K562 (cell line): ENCODE data around the gene ICAM2. TPM values are rescaled to one million over a fixed set of nuclear protein-coding genes. Genes with fewer than 3 reads are reported as not detected.
A peak's percentile ranks its signal among the peaks of the same experiment; 100 is the strongest.

Experiments
- CBFA2T3 ChIP-seq: fragments of 450-650 bp; IDR thresholded peaks from 2 replicates; pipeline ENCODE4 v1.6.1; 2017
- DDX20 ChIP-seq: fragments of 450-650 bp; IDR thresholded peaks from 2 replicates; pipeline ENCODE4 v1.6.1; 2016; ENCODE audit warnings: missing genetic modification characterization, low read depth, mild to moderate bottlenecking, missing compliant biosample characterization, moderate library complexity
- ESRRB ChIP-seq: fragments of 250-450 bp; sonication (Bioruptor Pico); IDR thresholded peaks from 2 replicates; pipeline ENCODE4 v1.5.0; 2020; ENCODE audit warnings: mild to moderate bottlenecking, moderate library complexity, borderline replicate concordance
- EZH2 ChIP-seq: IDR thresholded peaks from 2 replicates; pipeline ENCODE4 v1.6.1; 2012; ENCODE audit warnings: low read depth, mild to moderate bottlenecking, inconsistent platforms, low read length, borderline replicate concordance
- GABPB1 ChIP-seq: sonication (generic); formaldehyde crosslinking; IDR thresholded peaks from 2 replicates; pipeline ENCODE4 v1.8.0; 2022; ENCODE audit warnings: mild to moderate bottlenecking, missing genetic modification reagents
- GTF2E2 ChIP-seq: fragments of 200-800 bp; sonication (Bioruptor generic); IDR thresholded peaks from 2 replicates; pipeline ENCODE4 v1.6.1; 2016; ENCODE audit warnings: missing genetic modification characterization, missing compliant biosample characterization
- HDGF ChIP-seq: fragments of 450-650 bp; IDR thresholded peaks from 2 replicates; pipeline ENCODE4 v1.6.1; 2016
- KLF10 ChIP-seq: fragments of 250-450 bp; sonication (Bioruptor Pico); IDR thresholded peaks from 2 replicates; pipeline ENCODE4 v1.6.1; 2021; ENCODE audit warnings: matching md5 sums
- KLF6 ChIP-seq: fragments of 250-450 bp; sonication (Bioruptor Pico); IDR thresholded peaks from 2 replicates; pipeline ENCODE4 v1.4.0; 2020; ENCODE audit warnings: mild to moderate bottlenecking, moderate library complexity, borderline replicate concordance
- NFYB ChIP-seq: IDR thresholded peaks from 2 replicates; pipeline ENCODE4 v1.6.1; 2011; ENCODE audit warnings: mild to moderate bottlenecking, moderate library complexity; ENCODE audit not compliant: insufficient read length; ENCODE audit errors: extremely low read depth
- NR2C1 ChIP-seq, 2 experiments: fragments of 450-650 bp; IDR thresholded peaks; 2 replicates each; pipeline ENCODE4 v1.6.1; 2017; ENCODE audit warnings: mild to moderate bottlenecking in 2 of 2, antibody characterized with exemption in 1 of 2, inconsistent platforms in 1 of 2, missing compliant biosample characterization in 1 of 2, missing genetic modification characterization in 1 of 2
- PPARD ChIP-seq: fragments of 250-450 bp; sonication (Bioruptor Pico); IDR thresholded peaks from 2 replicates; pipeline ENCODE4 v1.8.0; 2022; ENCODE audit warnings: inconsistent platforms, mild to moderate bottlenecking, moderate library complexity
- REST ChIP-seq, 2 experiments: fragments of 450-650 bp; formaldehyde crosslinking in 1 of 2; IDR thresholded peaks; 2 replicates each; pipeline versions ENCODE4 v1.4.0 to v1.6.1; 2014 to 2020; ENCODE audit warnings: mild to moderate bottlenecking in 2 of 2, borderline replicate concordance in 1 of 2, low read depth in 1 of 2
- SMARCC2 ChIP-seq: fragments of 450-650 bp; IDR thresholded peaks from 2 replicates; pipeline ENCODE4 v1.6.1; 2017; ENCODE audit warnings: antibody characterized with exemption, moderate library complexity, mild to moderate bottlenecking, low read depth
- SP1 ChIP-seq: sonication (generic); formaldehyde crosslinking; IDR thresholded peaks from 2 replicates; pipeline ENCODE4 v1.8.1; 2022; ENCODE audit warnings: mild to moderate bottlenecking, missing genetic modification reagents
- SPI1 ChIP-seq: IDR thresholded peaks from 2 replicates; pipeline ENCODE4 v1.6.1; 2011; ENCODE audit warnings: low read depth, low read length, control low read depth, borderline replicate concordance
- TAL1 ChIP-seq: fragments of 450-650 bp; IDR thresholded peaks from 2 replicates; pipeline ENCODE4 v1.6.1; 2016; ENCODE audit warnings: mild to moderate bottlenecking
- THRB ChIP-seq: fragments of 450-650 bp; formaldehyde crosslinking; conservative IDR thresholded peaks from 2 replicates; pipeline ENCODE4 v1.4.0; 2022; ENCODE audit warnings: mild to moderate bottlenecking, missing genetic modification characterization
- USF2 ChIP-seq: sonication (generic); formaldehyde crosslinking; IDR thresholded peaks from 2 replicates; pipeline ENCODE4 v1.5.0; 2020; ENCODE audit warnings: missing genetic modification reagents
- ZNF217 ChIP-seq: sonication (generic); formaldehyde crosslinking; IDR thresholded peaks from 2 replicates; pipeline ENCODE4 v1.8.0; 2022; ENCODE audit warnings: mild to moderate bottlenecking, missing genetic modification reagents
- ZNF551 ChIP-seq: fragments of 250-450 bp; sonication (Bioruptor Pico); IDR thresholded peaks from 2 replicates; pipeline ENCODE4 v1.5.0; 2021; ENCODE audit warnings: mild to moderate bottlenecking, moderate library complexity
- polyA plus RNA-seq, 8 experiments: library from polyadenylated mRNA; depleted of rRNA in 4 of 8; stranded (reverse) in 5 of 8; unstranded in 3 of 8; fragments of >200 nt; fragmentation: Nextera tagmentation in 2 of 8; fragmentation: Illumina TruSeq in 1 of 8; extraction: Ambion mirVana in 2 of 8; extraction: Trizol in 1 of 8; gene quantifications; 2 replicates each; pipeline versions ENCODE4 v1.2.1 to v1.2.3, GENCODE V29; 2011 to 2014; ENCODE audit warnings: inconsistent platforms in 1 of 8, missing spikeins in 1 of 8
- total RNA-seq, 7 experiments: library from RNA; depleted of rRNA in 6 of 7; stranded (reverse); fragments of >200 nt in 6 of 7; fragmentation: Illumina TruSeq in 2 of 7; extraction: Trizol in 2 of 7; gene quantifications; 2 replicates each; pipeline versions ENCODE4 v1.2.1 to v1.2.3, GENCODE V29; 2011 to 2021; ENCODE audit warnings: low replicate concordance in 1 of 7

ICAM2 gene
- total and polyA plus RNA-seq, 9 of the 15 experiments (the other 6 are each of a cell fraction or from before 2014, with no cell fraction given): 37.9 to 89.4 (median 60.6) TPM

- TF ChIP-seq PPARD (CRISPR knock-in tag): no peak
- no peak for TF ChIP-seq ZNF217 (CRISPR knock-in tag)
- TF ChIP-seq CBFA2T3: 0 out of 2 replicates have a peak, but pooled peaks have one; percentile 24
- no peak for TF ChIP-seq ZNF551 (CRISPR knock-in tag)
- no peak for TF ChIP-seq KLF10
- TF ChIP-seq SMARCC2: no peak
- TF ChIP-seq DDX20 (tag): no peak
- peak; percentile 49; the same call in 1 of the 2 replicates for TF ChIP-seq HDGF
- TF ChIP-seq GTF2E2 (tag): no peak
- TF ChIP-seq EZH2: no peak
- TF ChIP-seq SPI1: no peak
- no peak for TF ChIP-seq THRB (CRISPR knock-in tag)
- no peak for TF ChIP-seq TAL1
- TF ChIP-seq REST (IDR thresholded peaks at IDR 0.05; ENCODE audit: borderline replicate concordance): no peak
- no peak for TF ChIP-seq REST (CRISPR knock-in tag; IDR thresholded peaks at IDR 0.05; ENCODE audit: low read depth)
- no peak for TF ChIP-seq ESRRB
- TF ChIP-seq SP1 (CRISPR knock-in tag): no peak
- TF ChIP-seq GABPB1: no peak
- TF ChIP-seq NFYB: no peak
- TF ChIP-seq NR2C1 (IDR thresholded peaks at IDR 0.05): no peak
- no peak for TF ChIP-seq NR2C1 (tag; IDR thresholded peaks at IDR 0.05)
- TF ChIP-seq USF2 (CRISPR knock-in tag): no peak
- TF ChIP-seq KLF6: no peak
These were observed 14.7 kb downstream of the ICAM2 start (continued) for GRCh38 chr17:64005734-64006167.
